Kidney glomerular epithelial cell (primary cell): ENCODE data around the gene SMIM5.

ENCODE experiments used
- DNase-seq: peaks from one replicate; lab custom pipeline; 2025; lab: John Stamatoyannopoulos, UW

Gene SMIM5

DNA sequence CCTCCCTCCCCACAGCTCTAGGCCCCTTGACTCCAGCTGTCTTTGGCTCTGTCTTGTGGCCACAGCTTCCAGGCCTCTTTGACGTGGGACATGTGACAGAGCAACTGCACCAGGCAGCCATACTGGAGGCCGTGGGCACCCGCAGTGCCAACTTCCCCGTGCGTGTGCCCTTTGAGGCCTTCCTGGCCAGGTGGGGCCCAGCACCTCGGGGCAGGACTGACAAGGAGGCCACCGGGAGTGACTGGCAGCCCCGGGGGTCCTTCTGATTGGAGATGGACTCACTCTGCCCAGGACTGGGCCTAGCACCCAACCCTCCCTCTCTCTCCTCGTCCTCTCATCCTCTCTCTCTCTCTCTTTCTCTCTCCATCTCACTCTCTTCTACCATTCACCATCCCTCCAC, 30.1 kb upstream of the SMIM5 start:
- no peak for DNase-seq

DNA sequence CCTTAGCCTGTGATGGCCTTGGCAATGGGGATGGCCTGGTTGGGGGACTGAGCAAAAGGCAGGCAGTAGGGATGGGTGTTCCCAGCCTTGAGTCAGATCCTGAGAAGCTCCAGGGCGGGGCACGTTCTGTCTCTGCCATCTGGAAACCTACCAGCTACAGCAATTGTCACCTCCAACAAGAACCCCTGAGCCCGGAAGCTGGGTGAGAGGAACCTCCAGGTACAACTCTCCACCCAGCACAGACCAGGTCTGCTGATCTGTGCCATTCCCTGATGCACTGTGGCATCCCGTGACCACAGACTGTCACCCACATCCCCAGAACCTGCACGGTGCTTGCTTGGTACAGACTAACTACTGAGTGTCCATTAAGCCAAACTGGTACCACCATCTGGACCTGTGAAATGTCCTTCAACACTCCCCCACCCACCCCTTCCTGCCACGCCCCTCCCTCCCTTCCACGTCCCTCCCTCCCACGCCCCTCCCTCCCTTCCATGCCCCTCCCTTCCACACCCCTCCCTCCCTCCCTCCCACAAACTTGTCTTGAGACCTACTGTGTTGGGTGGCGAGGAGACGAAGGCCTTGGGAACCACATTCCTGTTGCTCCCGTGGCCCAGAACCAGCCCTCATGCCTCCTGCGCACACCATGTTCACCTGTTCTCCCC, 29.1 kb upstream of the SMIM5 start:
- no peak for DNase-seq

DNA sequence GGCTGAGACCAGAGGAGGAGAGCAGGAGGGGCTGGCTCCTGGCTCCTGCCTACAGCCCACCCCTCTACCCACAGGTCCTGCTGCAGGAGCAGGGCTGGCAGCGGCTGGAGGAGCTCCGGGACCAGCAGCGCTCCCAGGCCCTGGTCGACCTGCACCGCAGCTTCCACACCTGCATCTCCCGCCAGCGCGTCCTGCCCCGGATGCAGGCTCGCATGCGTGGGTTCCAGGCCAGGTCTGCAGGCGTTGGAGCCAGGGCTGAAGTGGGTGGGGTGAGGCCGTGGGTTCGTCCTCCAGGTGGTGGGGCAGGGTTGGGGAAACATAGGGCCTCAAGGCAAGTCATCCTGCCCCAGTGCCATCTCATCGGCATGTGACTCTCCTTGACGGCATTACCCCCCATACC, 27.4 kb upstream of the SMIM5 start:
- DNase-seq = no peak

- no peak for DNase-seq
These were observed 26.1 kb upstream of the SMIM5 start for GRCh38 chr17:75607086-75607485.

DNA sequence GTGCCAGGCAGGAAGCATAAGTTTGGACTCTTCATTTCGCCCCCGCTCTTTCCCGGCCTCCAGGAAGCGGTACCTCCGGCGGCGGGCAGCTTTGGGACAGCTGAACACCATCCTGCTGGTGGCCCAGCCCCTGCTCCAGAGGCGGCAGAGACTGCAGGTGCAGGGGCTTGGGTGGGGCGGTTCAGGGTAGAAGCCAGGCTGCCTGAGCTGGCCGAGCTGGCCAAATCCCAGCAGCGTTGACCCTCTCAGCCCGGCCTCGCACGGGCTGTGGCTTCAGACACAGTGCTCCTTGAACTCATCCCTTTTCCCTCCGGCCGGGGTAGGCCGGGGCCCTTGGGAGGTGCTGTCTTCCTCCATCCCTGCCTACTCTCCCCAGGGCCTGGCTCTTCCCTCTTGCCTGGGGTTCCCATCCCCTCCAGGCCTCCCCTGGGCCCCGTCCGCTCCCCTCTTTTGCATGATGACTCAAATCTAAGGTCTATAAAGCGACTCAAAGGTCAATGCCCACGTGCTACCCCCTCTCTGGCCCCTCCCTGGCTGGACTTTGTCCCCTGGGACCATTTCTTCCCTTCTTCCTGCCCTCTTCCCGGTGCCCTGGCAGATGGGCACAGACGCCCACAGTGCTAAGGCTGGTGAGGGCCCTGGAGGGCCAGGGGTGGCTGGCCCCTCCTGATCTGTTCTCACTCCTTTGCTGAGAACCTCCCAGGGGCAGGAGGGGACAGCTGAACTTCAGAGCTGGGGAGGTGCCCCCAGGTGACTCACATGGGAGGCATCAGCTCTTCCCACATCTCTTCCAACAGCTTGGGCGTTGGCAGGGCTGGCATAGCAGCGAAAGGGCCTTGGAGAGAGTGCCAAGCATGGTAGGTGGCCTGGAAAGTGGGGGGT, 22.9 kb upstream of the SMIM5 start:
- DNase-seq = no peak

- no peak for DNase-seq
These were observed 21.3 kb upstream of the SMIM5 start for GRCh38 chr17:75611851-75612429.

GRCh38 chr17:75612906-75613626, 20.2 kb upstream of the SMIM5 start:
- no peak for DNase-seq

DNA sequence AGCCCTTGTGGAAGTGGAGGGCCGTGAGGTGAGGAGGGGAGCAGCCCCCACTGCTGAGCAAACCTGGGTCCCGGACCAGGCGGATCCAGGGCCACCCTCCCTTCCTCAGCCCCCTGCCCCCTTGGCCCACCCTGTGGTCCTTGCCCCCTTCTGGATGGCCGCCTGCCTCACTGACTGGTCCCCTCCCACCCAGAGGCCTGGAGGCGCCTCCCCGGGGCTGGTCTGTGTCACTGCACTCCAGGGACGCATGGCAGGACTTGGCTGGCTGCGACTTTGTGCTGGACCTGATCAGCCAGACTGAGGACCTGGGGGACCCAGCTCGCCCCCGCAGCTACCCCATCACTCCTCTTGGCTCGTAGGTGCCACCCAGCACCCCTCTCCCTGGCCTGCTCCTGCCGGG, 19.2 kb upstream of the SMIM5 start:
- no peak for DNase-seq

GRCh38 chr17:75614556-75615270, 18.5 kb upstream of the SMIM5 start:
- no peak for DNase-seq

DNA sequence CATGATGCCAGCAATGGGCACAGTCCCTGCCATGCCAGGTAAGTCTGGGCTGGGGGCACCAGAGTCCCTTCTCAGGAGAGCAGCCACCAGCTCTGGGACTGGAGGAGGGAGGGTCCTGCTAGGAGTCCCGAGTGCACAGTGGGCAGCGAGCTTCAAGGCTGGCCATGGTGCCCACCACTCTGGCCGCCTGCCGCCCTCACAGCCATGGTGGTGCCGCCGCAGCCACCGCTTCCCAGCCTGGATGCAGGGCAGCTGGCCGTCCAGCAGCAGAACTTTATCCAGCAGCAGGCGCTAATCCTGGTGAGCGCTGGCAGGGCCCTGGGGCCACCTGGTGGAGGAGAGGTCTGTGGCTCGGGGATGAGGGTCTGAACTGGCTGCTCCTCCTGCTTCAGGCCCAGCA, 17.9 kb upstream of the SMIM5 start:
- no peak for DNase-seq

DNA sequence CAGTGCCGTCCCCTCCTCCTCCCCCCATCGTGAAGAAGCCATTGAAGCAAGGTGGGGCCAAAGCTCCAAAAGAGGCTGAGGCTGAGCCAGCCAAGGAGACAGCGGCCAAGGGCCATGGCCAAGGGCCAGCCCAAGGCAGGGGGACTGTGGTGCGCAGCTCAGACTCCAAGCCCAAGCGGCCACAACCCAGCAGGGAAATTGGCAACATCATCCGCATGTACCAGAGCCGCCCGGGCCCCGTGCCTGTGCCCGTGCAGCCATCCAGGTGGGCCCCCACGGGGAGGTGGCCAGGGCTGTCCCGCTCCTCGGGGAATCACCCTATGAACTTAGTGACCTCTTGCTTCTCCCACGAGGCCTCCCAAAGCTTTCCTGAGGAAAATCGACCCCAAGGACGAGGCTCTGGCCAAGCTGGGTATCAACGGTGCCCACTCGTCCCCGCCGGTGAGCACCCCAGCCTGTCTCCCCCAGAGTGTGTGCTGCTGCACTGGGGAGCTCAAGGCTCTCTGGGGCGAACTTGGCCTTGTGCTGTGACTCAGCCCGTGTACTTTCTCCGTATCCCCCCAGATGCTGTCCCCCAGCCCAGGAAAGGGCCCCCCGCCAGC, 16.6 kb upstream of the SMIM5 start:
- no peak for DNase-seq

DNA sequence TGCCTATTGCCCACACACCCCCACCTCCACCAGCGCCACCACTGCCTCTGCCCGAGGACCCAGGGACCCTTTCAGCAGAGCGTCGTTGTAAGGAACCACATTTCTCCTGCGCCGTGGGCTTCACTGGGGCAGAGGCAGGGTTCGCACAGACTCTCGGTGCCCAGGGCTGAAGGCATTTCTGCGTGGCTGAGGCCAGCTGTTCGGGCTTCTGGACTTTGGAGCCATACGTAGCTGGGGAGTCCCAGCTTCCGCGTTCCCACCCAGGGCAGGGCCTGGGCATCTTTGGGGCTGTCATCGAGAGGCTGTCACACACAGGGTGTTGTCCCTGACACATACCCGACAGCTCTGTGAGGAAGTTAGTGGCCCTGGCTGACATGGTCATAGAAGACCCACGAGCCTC, 16.0 kb upstream of the SMIM5 start:
- no peak for DNase-seq

GRCh38 chr17:75617675-75618074, 15.6 kb upstream of the SMIM5 start:
- DNase-seq = no peak

DNA sequence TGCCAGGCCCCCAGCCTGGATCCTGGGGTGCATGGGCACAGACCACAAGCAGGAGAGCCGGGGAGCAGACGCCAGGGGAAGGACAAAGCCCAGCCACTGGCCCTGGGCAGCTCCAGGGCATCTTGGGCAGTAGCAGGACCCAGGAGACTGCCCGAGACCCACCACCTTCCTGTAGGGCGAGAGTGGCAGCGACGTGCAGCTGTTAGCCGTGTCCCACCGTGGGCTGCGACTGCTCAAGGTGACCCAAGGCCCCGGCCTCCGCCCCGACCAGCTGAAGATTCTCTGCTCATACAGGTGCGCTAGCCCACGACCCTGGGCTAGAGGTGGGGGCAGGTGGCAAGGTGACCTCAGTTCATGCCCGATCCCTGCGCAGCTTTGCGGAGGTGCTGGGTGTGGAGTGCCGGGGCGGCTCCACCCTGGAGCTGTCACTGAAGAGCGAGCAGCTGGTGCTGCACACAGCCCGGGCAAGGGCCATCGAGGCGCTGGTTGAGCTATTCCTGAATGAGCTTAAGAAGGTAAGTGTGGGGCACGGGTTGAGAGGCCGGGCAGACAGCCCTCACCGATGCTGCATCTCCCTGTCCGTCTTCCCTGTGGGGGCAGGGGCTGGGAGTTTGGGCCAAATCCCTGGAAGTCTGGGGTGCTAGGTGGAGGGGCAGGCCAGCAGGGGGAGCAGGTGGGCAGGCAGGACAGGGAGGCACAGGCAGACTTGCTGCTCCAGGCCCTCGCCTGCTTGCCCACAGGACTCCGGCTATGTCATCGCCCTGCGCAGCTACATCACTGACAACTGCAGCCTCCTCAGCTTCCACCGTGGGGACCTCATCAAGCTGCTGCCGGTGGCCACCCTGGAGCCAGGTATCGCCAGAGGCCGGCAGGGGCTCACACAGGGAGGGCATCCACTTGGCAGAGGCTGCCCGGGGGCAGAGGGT, 13.5 kb upstream of the SMIM5 start:
- DNase-seq = no peak

DNA sequence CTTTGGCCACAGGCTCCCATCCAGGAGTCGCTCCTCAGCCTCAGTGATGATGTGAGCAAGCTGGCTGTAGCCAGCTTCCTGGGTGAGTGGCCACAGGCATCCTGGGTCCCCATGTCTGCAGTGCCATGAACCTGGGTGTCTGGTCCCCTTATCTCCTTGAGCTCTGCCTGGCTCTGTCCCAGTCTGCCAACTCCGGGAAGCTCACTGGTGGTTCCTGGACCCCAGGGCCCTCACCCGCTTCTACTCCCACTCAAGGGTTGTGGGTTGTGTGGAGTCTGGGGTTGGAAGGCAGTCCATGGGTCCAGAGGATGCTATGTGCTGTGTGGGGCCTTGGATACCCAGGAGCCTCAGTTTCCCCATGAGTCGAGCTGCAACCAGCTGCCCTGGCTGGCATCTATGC, 11.7 kb upstream of the SMIM5 start:
- no peak for DNase-seq

DNA sequence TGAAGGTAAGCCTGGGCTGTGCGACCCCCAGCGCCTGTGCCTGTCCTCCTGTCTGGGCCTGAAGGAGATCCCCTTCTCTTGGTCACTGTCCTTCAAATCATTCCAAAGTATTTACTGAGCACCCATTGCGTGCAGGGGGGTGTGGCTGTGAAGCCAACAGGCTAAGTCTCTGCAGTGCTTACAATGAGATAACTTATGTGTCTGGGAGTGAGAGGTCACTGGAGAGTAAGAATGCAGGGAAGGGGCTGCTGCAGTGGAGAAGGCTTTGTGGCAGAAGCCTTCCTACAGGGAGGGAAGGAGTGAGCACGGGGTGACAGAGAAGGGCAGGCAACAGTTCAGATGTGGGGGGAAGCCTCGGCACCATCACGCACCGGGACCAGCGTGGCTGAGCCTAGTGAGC, 11.2 kb upstream of the SMIM5 start:
- no peak for DNase-seq

DNA sequence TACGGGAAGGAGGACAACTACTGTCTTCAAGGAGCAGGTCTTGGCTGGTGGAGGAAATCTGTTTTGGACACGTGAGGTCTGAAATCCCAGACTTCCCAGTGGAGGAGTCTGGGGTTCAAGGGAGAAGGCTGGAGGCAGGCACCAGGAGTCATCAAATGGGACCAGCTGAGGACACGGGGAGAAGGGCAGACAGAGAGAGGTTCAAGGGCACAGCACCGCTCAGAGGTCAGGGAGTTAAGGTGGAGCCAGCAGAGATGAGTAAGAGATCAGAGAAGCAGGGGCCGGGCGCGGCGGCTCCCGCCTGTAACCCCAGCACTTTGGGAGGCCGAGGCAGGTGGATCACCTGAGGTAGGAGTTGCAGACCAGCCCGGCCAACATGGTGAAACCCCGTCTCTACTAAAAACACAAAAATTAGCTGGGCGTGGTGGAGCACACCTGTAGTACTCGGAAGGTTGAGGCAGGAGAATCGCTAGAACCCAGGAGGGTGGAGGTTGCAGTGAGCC, 10.4 kb upstream of the SMIM5 start:
- no peak for DNase-seq

GRCh38 chr17:75623386-75623785, 9.8 kb upstream of the SMIM5 start:
- no peak for DNase-seq

GRCh38 chr17:75624021-75624420, 9.2 kb upstream of the SMIM5 start:
- DNase-seq = no peak

GRCh38 chr17:75624714-75625345, 8.4 kb upstream of the SMIM5 start:
- no peak for DNase-seq
